Activated naive CD4-positive, alpha-beta T cell treated with anti-CD3 and anti-CD28 coated beads, Interleukin-2, amount 50 U/mL, for 24 hours (primary cell): ENCODE measurements around the gene GJD3.

Experiments
- H3K27ac Mint-ChIP-seq: one replicate; pipeline ENCODE4 v1.8.0; 2021; ENCODE audit warnings: mild to moderate bottlenecking, mixed read lengths
- H3K27me3 Mint-ChIP-seq: one replicate; pipeline ENCODE4 v1.8.0; 2021; ENCODE audit warnings: mixed read lengths
- H3K36me3 Mint-ChIP-seq: one replicate; pipeline ENCODE4 v1.8.0; 2021; ENCODE audit warnings: mixed read lengths
- H3K4me1 Mint-ChIP-seq: one replicate; pipeline ENCODE4 v1.8.0; 2021; ENCODE audit warnings: mixed read lengths
- H3K4me3 Mint-ChIP-seq: one replicate; pipeline ENCODE4 v1.8.0; 2021; ENCODE audit warnings: mild to moderate bottlenecking, mixed read lengths
- H3K9me3 Mint-ChIP-seq: one replicate; pipeline ENCODE4 v1.8.0; 2021; ENCODE audit warnings: mixed read lengths

The GJD3 gene

DNA sequence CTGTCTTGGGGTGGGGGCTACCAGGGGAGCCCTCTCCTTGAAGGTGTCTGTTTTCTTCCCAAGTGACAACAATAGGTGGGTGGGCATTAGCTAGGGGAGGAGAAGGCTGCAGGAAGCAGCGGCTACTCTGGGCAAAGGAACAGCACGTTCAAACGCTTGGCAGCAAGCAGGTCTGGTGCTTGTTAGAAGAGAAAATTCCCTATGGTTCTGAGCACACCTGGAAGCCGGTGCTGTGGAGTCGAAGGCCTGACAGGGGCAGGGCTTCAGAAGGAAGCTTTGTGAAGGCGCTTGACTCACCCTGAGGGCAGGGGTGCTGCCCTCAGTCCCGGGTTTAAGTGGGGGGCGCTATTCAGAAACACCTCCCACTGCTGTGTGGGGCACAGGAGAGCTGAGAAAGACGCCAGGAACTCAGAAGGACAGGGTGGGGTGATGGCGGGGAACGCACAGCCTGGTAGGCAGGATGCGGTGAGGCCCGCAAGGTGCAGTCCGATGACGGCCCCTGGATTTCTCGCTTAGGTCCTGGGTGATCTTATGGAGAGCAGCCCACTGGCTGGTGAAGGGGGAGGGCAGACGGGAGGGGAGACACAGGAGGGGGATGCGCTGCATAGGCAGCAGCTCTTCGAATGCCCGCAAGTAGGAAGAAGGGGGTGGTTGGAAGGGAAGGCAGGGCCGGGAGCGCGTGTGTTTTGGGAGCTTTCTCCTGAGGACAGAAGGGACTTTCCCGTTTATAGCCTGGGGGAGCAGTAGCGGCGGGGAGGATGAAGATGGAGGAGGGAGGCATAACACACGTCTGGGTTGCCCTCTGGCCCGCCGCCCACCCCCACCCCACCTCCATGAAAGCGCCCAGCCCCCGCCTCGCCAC lies 3.2 kb downstream of the GJD3 start:
- no peaks in the 10 kb centered on the region for H3K36me3 Mint-ChIP-seq
- H3K4me3 Mint-ChIP-seq, result peak overlapping the region; percentile 26
- peaks cover 3% of the 10 kb centered on the region for H3K27me3 Mint-ChIP-seq
- peak overlapping the region; percentile 52 for H3K27ac Mint-ChIP-seq
- H3K4me1 Mint-ChIP-seq, result peaks cover 17% of the 10 kb centered on the region
- H3K9me3 Mint-ChIP-seq, result no peaks in the 10 kb centered on the region

GRCh38 chr17:40360091-40360490 lies 4.4 kb downstream of the GJD3 start:
- Mint-ChIP-seq H3K4me1 (peaks cover 17% of the 10 kb centered on the region), H3K36me3 (peaks cover 4% of the 10 kb centered on the region), H3K4me3 (no peak overlapping the region), H3K27ac (no peak overlapping the region), H3K27me3 (peaks cover 3% of the 10 kb centered on the region), H3K9me3 (no peaks in the 10 kb centered on the region)

DNA sequence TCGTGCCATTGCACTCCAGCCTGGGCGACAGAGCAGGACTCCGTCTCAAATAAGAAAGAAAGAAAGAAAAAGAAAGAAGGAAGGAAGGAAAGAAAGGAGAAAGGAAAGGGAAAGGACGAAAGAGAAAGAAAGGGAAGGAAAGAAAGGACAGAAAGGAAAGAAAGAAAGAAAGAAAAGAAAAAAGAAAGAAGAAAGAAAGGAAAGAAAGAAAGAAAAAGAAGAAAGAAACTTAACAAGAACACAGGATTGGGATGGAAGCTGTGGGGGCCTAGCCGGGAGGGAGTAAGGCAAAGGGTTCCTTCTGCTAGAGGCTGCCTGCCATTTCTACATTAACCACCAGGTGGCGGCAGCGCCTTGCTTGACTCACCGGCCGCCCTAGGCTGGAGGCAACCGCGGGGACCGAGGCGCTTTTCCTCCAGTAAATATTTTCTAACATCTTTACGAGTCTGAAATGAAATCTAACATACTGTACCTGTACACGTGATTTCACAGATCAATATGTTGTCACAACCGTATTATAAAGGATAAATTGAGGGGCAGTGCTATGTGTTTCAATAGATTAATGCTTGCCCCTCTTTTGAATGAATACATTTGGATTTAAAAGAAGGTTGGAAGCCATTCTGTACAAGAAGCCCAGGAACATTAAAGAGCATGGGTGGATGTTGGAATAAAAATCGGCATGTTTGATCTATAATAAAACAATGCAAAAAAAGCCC lies 6.1 kb downstream of the GJD3 start:
- peak overlapping the region; percentile 6 for H3K27ac Mint-ChIP-seq
- peaks cover 2% of the 10 kb centered on the region for H3K27me3 Mint-ChIP-seq
- peaks cover 16% of the 10 kb centered on the region for H3K4me1 Mint-ChIP-seq

DNA sequence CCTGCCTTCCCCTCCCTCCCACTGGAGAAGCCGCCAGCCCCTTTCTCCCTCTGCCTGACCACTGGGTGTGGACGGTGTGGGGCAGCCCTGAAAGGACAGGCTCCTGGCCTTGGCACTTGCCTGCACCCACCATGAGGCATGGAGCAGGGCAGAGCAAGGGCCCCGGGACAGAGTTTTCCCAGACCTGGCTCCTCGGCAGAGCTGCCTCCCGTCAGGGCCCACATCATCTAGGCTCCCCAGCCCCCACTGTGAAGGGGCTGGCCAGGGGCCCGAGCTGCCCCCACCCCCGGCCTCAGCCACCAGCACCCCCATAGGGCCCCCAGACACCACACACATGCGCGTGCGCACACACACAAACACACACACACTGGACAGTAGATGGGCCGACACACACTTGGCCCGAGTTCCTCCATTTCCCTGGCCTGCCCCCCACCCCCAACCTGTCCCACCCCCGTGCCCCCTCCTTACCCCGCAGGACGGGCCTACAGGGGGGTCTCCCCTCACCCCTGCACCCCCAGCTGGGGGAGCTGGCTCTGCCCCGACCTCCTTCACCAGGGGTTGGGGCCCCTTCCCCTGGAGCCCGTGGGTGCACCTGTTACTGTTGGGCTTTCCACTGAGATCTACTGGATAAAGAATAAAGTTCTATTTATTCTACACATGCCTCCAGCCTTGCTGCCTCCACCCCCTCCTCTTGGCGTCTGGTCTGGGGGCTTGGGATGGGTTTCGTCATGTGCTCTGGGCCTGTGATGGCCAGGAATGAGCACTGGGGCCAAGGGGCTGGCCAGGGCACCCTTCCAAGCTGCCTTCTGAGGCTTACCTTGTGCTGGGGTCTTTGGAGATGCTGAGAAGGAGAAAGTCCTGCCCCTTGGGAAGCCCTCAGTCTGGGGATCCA lies 7.3 kb downstream of the GJD3 start:
- no peaks in the 10 kb centered on the region for H3K9me3 Mint-ChIP-seq
- peaks cover 18% of the 10 kb centered on the region for H3K4me1 Mint-ChIP-seq
- H3K27me3 Mint-ChIP-seq, result no peaks in the 10 kb centered on the region
- no peak overlapping the region for H3K4me3 Mint-ChIP-seq
- no peak overlapping the region for H3K27ac Mint-ChIP-seq
- H3K36me3 Mint-ChIP-seq, result peaks cover 5% of the 10 kb centered on the region

More for the DNA sequence above, 6.1 kb downstream of the GJD3 start:
- H3K9me3 Mint-ChIP-seq, result no peaks in the 10 kb centered on the region
- peaks cover 4% of the 10 kb centered on the region for H3K36me3 Mint-ChIP-seq
- H3K4me3 Mint-ChIP-seq, result peak overlapping the region; percentile 47

- Mint-ChIP-seq H3K27ac (no peak overlapping the region), H3K36me3 (peaks cover 6% of the 10 kb centered on the region), H3K4me3 (no peak overlapping the region), H3K4me1 (peaks cover 19% of the 10 kb centered on the region), H3K27me3 (no peaks in the 10 kb centered on the region), H3K9me3 (no peaks in the 10 kb centered on the region)
Measured at GRCh38 chr17:40355804-40356758, 8.5 kb downstream of the GJD3 start.

GRCh38 chr17:40355123-40355803 lies 9.3 kb downstream of the GJD3 start:
- H3K27ac Mint-ChIP-seq, result no peak overlapping the region
- H3K4me1 Mint-ChIP-seq, result peaks cover 19% of the 10 kb centered on the region
- H3K36me3 Mint-ChIP-seq, result peaks cover 6% of the 10 kb centered on the region
- H3K27me3 Mint-ChIP-seq, result no peaks in the 10 kb centered on the region
- no peaks in the 10 kb centered on the region for H3K9me3 Mint-ChIP-seq
- H3K4me3 Mint-ChIP-seq, result no peak overlapping the region

- Mint-ChIP-seq H3K36me3 (peaks cover 6% of the 10 kb centered on the region), H3K27me3 (no peaks in the 10 kb centered on the region), H3K4me1 (peaks cover 19% of the 10 kb centered on the region), H3K27ac (no peak overlapping the region), H3K9me3 (no peaks in the 10 kb centered on the region), H3K4me3 (no peak overlapping the region)
Measured at GRCh38 chr17:40354221-40355122, 10.1 kb downstream of the GJD3 start.

- Mint-ChIP-seq H3K4me3 (no peak overlapping the region), H3K9me3 (no peaks in the 10 kb centered on the region), H3K27ac (peak overlapping the region; percentile 18), H3K27me3 (no peaks in the 10 kb centered on the region), H3K36me3 (peaks cover 6% of the 10 kb centered on the region), H3K4me1 (peaks cover 20% of the 10 kb centered on the region)
Measured at GRCh38 chr17:40352779-40353394, 11.7 kb downstream of the GJD3 start.

- peak overlapping the region; percentile 18 for H3K27ac Mint-ChIP-seq
- peaks cover 6% of the 10 kb centered on the region for H3K36me3 Mint-ChIP-seq
- no peak overlapping the region for H3K4me3 Mint-ChIP-seq
- H3K27me3 Mint-ChIP-seq, result no peaks in the 10 kb centered on the region
- H3K9me3 Mint-ChIP-seq, result no peaks in the 10 kb centered on the region
- H3K4me1 Mint-ChIP-seq, result peaks cover 25% of the 10 kb centered on the region
Measured at GRCh38 chr17:40352237-40352778, 12.2 kb downstream of the GJD3 start.

DNA sequence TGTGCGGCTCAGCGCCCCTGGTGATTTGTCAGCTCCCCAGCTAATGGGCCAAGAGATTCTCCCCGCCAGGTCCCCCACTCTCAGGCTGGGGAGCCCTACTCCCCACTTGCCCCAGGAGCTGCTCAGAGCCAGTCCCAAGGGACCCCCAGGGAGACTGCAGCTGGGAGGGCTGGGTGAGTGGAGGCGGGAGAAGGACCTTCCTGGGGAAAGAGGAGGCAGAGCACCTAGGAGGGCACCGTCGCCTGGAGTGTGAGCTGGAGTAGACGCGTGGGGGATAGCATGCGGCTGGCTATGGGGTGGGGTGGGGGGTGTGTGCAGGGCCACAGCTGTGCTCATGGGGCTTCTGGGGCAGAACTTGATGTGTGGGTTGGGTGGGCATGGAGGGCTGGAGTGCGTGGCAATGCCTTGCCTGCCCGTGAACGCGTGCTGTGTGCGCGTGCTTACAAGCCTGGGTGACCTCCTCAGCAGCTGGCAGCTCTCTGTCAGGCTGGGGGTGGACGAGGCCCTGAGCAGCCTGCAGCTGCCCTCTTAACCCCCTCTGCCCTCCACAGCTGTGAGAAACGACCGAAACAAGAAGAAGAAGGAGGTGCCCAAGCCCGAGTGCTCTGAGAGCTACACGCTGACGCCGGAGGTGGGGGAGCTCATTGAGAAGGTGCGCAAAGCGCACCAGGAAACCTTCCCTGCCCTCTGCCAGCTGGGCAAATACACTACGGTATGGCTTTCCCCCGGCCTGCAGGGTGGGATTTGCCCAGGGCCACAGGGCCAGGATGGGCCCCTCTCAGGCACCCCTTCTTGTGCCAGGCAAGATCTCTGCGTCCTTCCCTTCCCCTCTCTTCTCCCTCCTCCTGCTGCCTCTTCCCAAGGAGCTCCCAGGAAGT lies 12.9 kb downstream of the GJD3 start:
- H3K4me3 Mint-ChIP-seq, result no peak overlapping the region
- peaks cover 6% of the 10 kb centered on the region for H3K36me3 Mint-ChIP-seq
- H3K27ac Mint-ChIP-seq, result no peak overlapping the region
- H3K4me1 Mint-ChIP-seq, result peaks cover 32% of the 10 kb centered on the region
- no peaks in the 10 kb centered on the region for H3K27me3 Mint-ChIP-seq
- no peaks in the 10 kb centered on the region for H3K9me3 Mint-ChIP-seq

DNA sequence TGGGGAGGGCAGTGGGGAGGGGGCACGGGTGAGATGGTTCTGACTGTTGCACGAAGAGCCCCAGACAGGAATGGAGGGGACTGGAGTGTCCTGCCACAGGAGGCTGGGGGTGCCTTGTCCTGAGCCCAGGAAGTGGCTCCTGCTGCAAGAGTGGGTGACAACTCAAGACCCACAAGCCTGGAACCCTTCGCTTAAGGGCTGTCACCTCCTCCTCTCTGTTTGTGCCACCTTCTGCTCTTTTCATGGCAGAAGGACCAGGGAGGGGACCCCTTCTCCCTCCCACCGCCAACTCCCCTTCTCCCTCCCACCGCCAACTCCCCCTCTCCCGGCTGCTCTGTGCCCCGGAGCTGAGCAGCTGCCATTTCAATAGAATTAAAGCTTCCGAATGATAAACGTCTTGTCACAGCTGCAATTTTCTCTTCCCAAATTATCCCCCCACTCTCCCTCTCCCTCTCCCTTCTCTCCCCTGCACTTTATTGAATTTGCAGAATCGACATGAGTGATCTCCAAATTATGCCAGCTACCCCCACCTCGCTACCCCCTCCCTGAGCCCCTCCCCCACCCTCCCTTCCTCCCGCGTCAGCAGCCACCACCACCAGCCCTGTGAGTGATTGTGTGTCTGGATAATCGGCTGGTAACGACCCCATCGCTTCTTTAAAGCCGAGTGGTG lies 13.7 kb downstream of the GJD3 start:
- Mint-ChIP-seq H3K9me3 (no peaks in the 10 kb centered on the region), H3K4me1 (peaks cover 38% of the 10 kb centered on the region)

More for the DNA sequence above, 13.7 kb downstream of the GJD3 start:
- H3K4me3 Mint-ChIP-seq, result no peak overlapping the region
- no peak overlapping the region for H3K27ac Mint-ChIP-seq
- no peaks in the 10 kb centered on the region for H3K27me3 Mint-ChIP-seq
- peaks cover 6% of the 10 kb centered on the region for H3K36me3 Mint-ChIP-seq
